DOHH2 (cell line): ENCODE results near the gene MORC2.

ENCODE experiments used
- H3F3A ChIP-seq: fragments of 200-600 bp; sonication (generic), shearing (Covaris generic); 2 replicates; pipeline ENCODE4 v1.6.0; 2016; ENCODE audit warnings: antibody characterized with exemption, mild to moderate bottlenecking; ENCODE audit not compliant: control insufficient read depth, insufficient read depth
- H3K27ac ChIP-seq: fragments of 200-600 bp; sonication (generic); 2 replicates; pipeline ENCODE4 v1.5.1; 2014; ENCODE audit warnings: low read depth, mild to moderate bottlenecking, low read length, moderate library complexity
- H3K27me3 ChIP-seq: fragments of 200-600 bp; sonication (generic); 2 replicates; pipeline ENCODE4 v1.6.1; 2014; ENCODE audit warnings: mild to moderate bottlenecking, low read length, mixed read lengths; ENCODE audit not compliant: control insufficient read depth
- H3K36me3 ChIP-seq: fragments of 200-600 bp; sonication (generic); 2 replicates; pipeline ENCODE4 v1.6.1; 2014; ENCODE audit warnings: mild to moderate bottlenecking, low read length, moderate library complexity, mixed read lengths; ENCODE audit not compliant: control insufficient read depth
- H3K4me1 ChIP-seq: fragments of 200-600 bp; sonication (generic); 2 replicates; pipeline ENCODE4 v1.6.1; 2014; ENCODE audit warnings: mild to moderate bottlenecking, low read length, mixed read lengths; ENCODE audit not compliant: control insufficient read depth
- H3K4me2 ChIP-seq: fragments of 200-600 bp; sonication (generic); 2 replicates; pipeline ENCODE4 v1.6.0; 2014; ENCODE audit warnings: mild to moderate bottlenecking, low read length, moderate library complexity
- H3K4me3 ChIP-seq: fragments of 200-600 bp; sonication (generic); 2 replicates; pipeline ENCODE4 v1.5.1; 2014; ENCODE audit warnings: mild to moderate bottlenecking, low read length, mixed read lengths
- H3K79me2 ChIP-seq: fragments of 200-600 bp; sonication (generic); 2 replicates; pipeline ENCODE4 v1.6.1; 2014; ENCODE audit warnings: mild to moderate bottlenecking, low read length, mixed read lengths; ENCODE audit not compliant: control insufficient read depth
- H3K9me2 ChIP-seq: fragments of 200-600 bp; sonication (generic); replicated peaks from 2 replicates; pipeline ENCODE4 v1.6.1; 2014; ENCODE audit warnings: mild to moderate bottlenecking, low read length, mixed read lengths; ENCODE audit not compliant: control insufficient read depth
- H3K9me3 ChIP-seq: fragments of 200-600 bp; sonication (generic); 2 replicates; pipeline ENCODE4 v1.6.1; 2014; ENCODE audit warnings: antibody characterized with exemption, low read length, mixed read lengths; ENCODE audit not compliant: control insufficient read depth, insufficient read depth
- H4K20me1 ChIP-seq: fragments of 200-600 bp; sonication (generic); 2 replicates; pipeline ENCODE4 v1.6.0; 2014; ENCODE audit warnings: low read depth, mild to moderate bottlenecking, antibody characterized with exemption, low read length, moderate library complexity; ENCODE audit not compliant: control insufficient read depth, insufficient read depth
- CTCF ChIP-seq: fragments of 200-600 bp; sonication (generic); IDR thresholded peaks from one replicate; pipeline ENCODE4 v1.5.1; 2014; ENCODE audit warnings: antibody characterized with exemption, mild to moderate bottlenecking, low read depth, low read length; ENCODE audit not compliant: poor library complexity, severe bottlenecking
- EZH2phosphoT487 ChIP-seq: fragments of 200-600 bp; sonication (generic); IDR thresholded peaks from 2 replicates; pipeline ENCODE4 v1.6.1; 2017; ENCODE audit warnings: borderline replicate concordance, mild to moderate bottlenecking, antibody characterized with exemption, low read length, moderate library complexity, mixed read lengths

MORC2 gene

GRCh38 chr22:30882184-30882717, 86.3 kb downstream of the MORC2 start:
- Histone ChIP-seq H3K4me1 (no peaks in the 10 kb centered on the region), H3K79me2 (no peaks in the 10 kb centered on the region), H3F3A (no peaks in the 10 kb centered on the region), H3K36me3 (no peaks in the 10 kb centered on the region), H3K4me2 (no peak overlapping the region), H4K20me1 (no peaks in the 10 kb centered on the region), H3K9me3 (no peaks in the 10 kb centered on the region), H3K9me2 (no peaks in the 10 kb centered on the region), H3K27me3 (no peaks in the 10 kb centered on the region), H3K27ac (no peak overlapping the region), H3K4me3 (no peak overlapping the region)
- no peak for TF ChIP-seq CTCF
- no peak for TF ChIP-seq EZH2phosphoT487

- Histone ChIP-seq H3K4me2 (no peak overlapping the region), H3K4me3 (no peak overlapping the region), H3K27me3 (no peaks in the 10 kb centered on the region), H3K9me3 (no peaks in the 10 kb centered on the region), H3K79me2 (no peaks in the 10 kb centered on the region), H3K27ac (no peak overlapping the region), H3K4me1 (no peaks in the 10 kb centered on the region), H4K20me1 (no peaks in the 10 kb centered on the region), H3K36me3 (no peaks in the 10 kb centered on the region), H3F3A (no peaks in the 10 kb centered on the region), H3K9me2 (no peaks in the 10 kb centered on the region)
- TF ChIP-seq CTCF (no peak), EZH2phosphoT487 (no peak)
Measured at GRCh38 chr22:30881361-30882183, 87.0 kb downstream of the MORC2 start.

GRCh38 chr22:30880847-30881246, 87.7 kb downstream of the MORC2 start:
- no peak for TF ChIP-seq EZH2phosphoT487
- TF ChIP-seq CTCF, result no peak
- H3K27me3 ChIP-seq, result no peaks in the 10 kb centered on the region
- no peaks in the 10 kb centered on the region for H3F3A ChIP-seq
- no peak overlapping the region for H3K4me3 ChIP-seq
- H3K36me3 ChIP-seq, result no peaks in the 10 kb centered on the region
- H3K9me3 ChIP-seq, result no peaks in the 10 kb centered on the region
- no peak overlapping the region for H3K4me2 ChIP-seq
- no peaks in the 10 kb centered on the region for H4K20me1 ChIP-seq
- H3K9me2 ChIP-seq, result no peaks in the 10 kb centered on the region
- no peaks in the 10 kb centered on the region for H3K4me1 ChIP-seq
- H3K27ac ChIP-seq, result no peak overlapping the region
- H3K79me2 ChIP-seq, result no peaks in the 10 kb centered on the region
